Right lung (tissue), 5 donors: Measurements from ENCODE around the gene PTGIR. TPM values are rescaled to one million over a fixed set of nuclear protein-coding genes. Genes with fewer than 3 reads are reported as not detected.
A peak's percentile ranks its signal among the peaks of the same experiment; 100 is the strongest.

Experiments used
- DNase-seq, 2 donors: peaks; one replicate each; pipeline ENCODE4 v3.0.0-alpha.2; 2013
- polyA plus RNA-seq, 5 donors: library from polyadenylated mRNA; unstranded; fragments of 120-200 nt; gene quantifications; one replicate each; pipeline versions ENCODE4 v1.2.1 to v1.2.3, GENCODE V29; 2013; ENCODE audit warnings: inconsistent platforms in 1 of 5, low replicate concordance in 1 of 5; ENCODE audit not compliant: insufficient read length in 5 of 5, insufficient read depth in 1 of 5

PTGIR gene
- polyA plus RNA-seq, 5 donors, result 7.6 to 13.6 (median 11.9) TPM

GRCh38 chr19:46617601-46618000, 7.3 kb downstream of the PTGIR start:
- no peak for DNase-seq

GRCh38 chr19:46616631-46617322, 8.1 kb downstream of the PTGIR start:
- no peak for DNase-seq

- no peak for DNase-seq
Measured at GRCh38 chr19:46615966-46616365, 8.9 kb downstream of the PTGIR start.

GRCh38 chr19:46614114-46614722, 10.7 kb downstream of the PTGIR start:
- DNase-seq, result peak; percentile 72 to 80

- DNase-seq, result no peak
Measured at GRCh38 chr19:46613525-46613924, 11.4 kb downstream of the PTGIR start.

GRCh38 chr19:46611776-46612175, 13.1 kb downstream of the PTGIR start:
- no peak for DNase-seq

GRCh38 chr19:46610851-46611770, 13.8 kb downstream of the PTGIR start:
- no peak for DNase-seq

GRCh38 chr19:46610413-46610775, 14.5 kb downstream of the PTGIR start:
- DNase-seq, result no peak

GRCh38 chr19:46609511-46610412, 15.1 kb downstream of the PTGIR start:
- DNase-seq, result no peak

- no peak for DNase-seq
Measured at GRCh38 chr19:46608581-46609345, 16.1 kb downstream of the PTGIR start.

- DNase-seq, result no peak
Measured at GRCh38 chr19:46608178-46608577, 16.7 kb downstream of the PTGIR start.

GRCh38 chr19:46607448-46607841, 17.4 kb downstream of the PTGIR start:
- no peak for DNase-seq

GRCh38 chr19:46606681-46607447, 18.0 kb downstream of the PTGIR start:
- DNase-seq, result no peak

- no peak for DNase-seq
Measured at GRCh38 chr19:46606019-46606418, 18.9 kb downstream of the PTGIR start.

- no peak for DNase-seq
Measured at GRCh38 chr19:46605356-46605821, 19.5 kb downstream of the PTGIR start.

- DNase-seq, result no peak
Measured at GRCh38 chr19:46604781-46605355, 20.0 kb downstream of the PTGIR start.

- DNase-seq, result no peak
Measured at GRCh38 chr19:46603752-46604231, 21.1 kb downstream of the PTGIR start.

- DNase-seq, result no peak
Measured at GRCh38 chr19:46603195-46603637, 21.7 kb downstream of the PTGIR start.
